Measurements from ENCODE around the gene EIPR1.
A peak's percentile ranks its signal among the peaks of the same experiment; 100 is the strongest.
"Not testable (repeated sequence)": the region's sequence is repeated elsewhere in the genome, so short reads cannot be mapped to it uniquely, and the experiment has no call there.

The EIPR1 gene

DNA sequence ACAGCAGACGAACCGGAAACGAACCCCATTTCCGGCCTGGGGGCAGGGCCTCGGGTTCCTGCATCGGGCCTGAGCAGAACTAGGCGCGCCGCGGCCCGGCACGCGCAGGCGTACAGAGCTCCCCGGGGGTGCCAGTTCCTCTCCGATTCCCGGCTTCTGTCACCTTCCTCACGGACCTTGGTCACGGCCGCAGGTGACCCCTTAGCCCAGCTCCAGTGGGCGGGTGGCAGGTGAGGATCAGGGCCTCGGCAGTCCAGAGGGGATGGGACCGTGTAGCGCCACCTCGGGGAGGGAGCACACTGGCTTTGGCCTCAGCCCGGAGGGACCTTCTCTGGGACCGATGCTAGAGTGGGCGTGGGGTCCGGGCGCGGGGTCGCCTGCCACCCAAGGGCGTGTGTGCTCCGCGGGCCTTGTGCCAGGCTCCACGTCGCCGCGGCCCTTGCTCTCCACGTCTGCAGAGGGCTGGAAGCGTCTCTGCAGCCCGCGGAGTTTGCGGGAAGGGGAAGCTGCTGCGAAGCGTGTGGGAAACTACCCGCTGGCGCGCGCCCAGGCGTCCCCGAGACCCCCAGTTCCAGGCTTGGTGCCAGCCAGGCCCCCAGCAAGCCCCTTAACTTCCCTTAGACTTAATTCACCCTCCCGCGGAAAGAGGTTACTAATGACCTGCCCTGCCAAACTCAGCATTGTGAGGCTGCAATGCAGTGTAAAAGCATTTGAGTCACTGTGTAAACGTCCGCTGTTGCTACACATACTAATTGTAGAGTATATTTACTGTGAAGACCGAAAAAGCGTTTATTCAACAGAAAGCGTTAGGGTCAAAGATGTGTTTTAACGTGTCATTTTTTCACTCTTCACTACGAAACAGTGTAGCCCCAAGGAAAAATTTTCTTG is 2.3 kb upstream of the EIPR1 start, which contains the start of gene TRAPPC12:
Gene TRAPPC12, plus strand, starts transcription at position 48 of the 888 bp plus-strand sequence. CDS start 7,930 bp downstream, outside the sequence.
- no peaks in the 10 kb centered on the region for H3K27me3 ChIP-seq (ENCODE audit: insufficient read depth, low read depth, severe bottlenecking)
- H3K9me3 ChIP-seq (ENCODE audit: severe bottlenecking), result no peaks in the 10 kb centered on the region
- peak within 1 kb of the TSS; percentile 80 for H3K4me3 ChIP-seq (ENCODE audit: low read depth, low read length)
- H3K36me3 ChIP-seq, result peaks cover 28% of the 10 kb centered on the region
- TF ChIP-seq, protein P1, sequence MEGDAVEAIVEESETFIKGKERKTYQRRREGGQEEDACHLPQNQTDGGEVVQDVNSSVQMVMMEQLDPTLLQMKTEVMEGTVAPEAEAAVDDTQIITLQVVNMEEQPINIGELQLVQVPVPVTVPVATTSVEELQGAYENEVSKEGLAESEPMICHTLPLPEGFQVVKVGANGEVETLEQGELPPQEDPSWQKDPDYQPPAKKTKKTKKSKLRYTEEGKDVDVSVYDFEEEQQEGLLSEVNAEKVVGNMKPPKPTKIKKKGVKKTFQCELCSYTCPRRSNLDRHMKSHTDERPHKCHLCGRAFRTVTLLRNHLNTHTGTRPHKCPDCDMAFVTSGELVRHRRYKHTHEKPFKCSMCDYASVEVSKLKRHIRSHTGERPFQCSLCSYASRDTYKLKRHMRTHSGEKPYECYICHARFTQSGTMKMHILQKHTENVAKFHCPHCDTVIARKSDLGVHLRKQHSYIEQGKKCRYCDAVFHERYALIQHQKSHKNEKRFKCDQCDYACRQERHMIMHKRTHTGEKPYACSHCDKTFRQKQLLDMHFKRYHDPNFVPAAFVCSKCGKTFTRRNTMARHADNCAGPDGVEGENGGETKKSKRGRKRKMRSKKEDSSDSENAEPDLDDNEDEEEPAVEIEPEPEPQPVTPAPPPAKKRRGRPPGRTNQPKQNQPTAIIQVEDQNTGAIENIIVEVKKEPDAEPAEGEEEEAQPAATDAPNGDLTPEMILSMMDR (IDR thresholded peaks at IDR 0.05; ENCODE audit: low read depth, low read length), result peak; percentile 84
- DNase-seq, result peak; percentile 98
- peak within 1 kb of the TSS; percentile 76 for H3K27ac ChIP-seq

DNA sequence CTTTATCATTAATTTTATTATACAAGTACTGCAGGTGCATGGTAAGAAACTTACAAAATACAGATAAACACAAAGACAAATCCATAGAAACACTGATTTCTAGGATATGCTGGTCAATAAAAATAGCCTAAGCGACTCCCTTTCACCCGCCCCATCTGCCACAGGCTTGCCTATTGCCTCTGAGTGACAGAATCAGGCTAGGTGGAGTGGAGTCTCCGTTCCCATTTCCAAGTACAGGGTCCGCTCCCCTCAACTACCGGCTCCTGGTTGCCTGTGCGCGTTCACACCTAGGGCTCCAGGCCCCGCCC is 1.7 kb upstream of the EIPR1 start:
- TF ChIP-seq, protein P1 (IDR thresholded peaks at IDR 0.05; ENCODE audit: low read depth, low read length), result no peak
- Histone ChIP-seq H3K36me3 (peaks cover 23% of the 10 kb centered on the region), H3K9me3 (ENCODE audit: severe bottlenecking) (no peaks in the 10 kb centered on the region), H3K4me3 (ENCODE audit: low read depth, low read length) (peak overlapping the region; percentile 80), H3K27ac (peak overlapping the region; percentile 76), H3K27me3 (ENCODE audit: insufficient read depth, low read depth, severe bottlenecking) (no peaks in the 10 kb centered on the region)
- no peak for DNase-seq

DNA sequence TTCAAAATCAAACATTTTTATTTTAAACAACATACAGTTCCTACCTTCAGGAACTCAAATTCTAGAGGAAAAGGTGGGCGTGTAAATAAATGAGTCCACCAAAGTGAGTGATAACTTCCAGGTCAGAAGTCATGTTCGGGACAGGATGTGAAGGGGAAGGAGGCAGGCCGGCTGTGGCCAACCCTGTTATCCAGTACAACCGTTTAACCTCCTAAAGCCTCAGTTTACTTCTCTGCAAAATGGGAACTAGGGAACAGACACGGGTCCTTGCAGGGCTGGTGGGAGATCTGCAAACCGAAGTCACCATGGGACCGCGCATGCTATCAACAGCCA is 373 bp downstream of the EIPR1 start:
- TF ChIP-seq, protein P1 (IDR thresholded peaks at IDR 0.05; ENCODE audit: low read depth, low read length), result no peak
- Histone ChIP-seq H3K27ac (peak overlapping the region; percentile 70), H3K27me3 (ENCODE audit: insufficient read depth, low read depth, severe bottlenecking) (no peaks in the 10 kb centered on the region), H3K36me3 (peaks cover 18% of the 10 kb centered on the region), H3K9me3 (ENCODE audit: severe bottlenecking) (no peaks in the 10 kb centered on the region), H3K4me3 (ENCODE audit: low read depth, low read length) (peak overlapping the region; percentile 74)
- DNase-seq, result no peak

DNA sequence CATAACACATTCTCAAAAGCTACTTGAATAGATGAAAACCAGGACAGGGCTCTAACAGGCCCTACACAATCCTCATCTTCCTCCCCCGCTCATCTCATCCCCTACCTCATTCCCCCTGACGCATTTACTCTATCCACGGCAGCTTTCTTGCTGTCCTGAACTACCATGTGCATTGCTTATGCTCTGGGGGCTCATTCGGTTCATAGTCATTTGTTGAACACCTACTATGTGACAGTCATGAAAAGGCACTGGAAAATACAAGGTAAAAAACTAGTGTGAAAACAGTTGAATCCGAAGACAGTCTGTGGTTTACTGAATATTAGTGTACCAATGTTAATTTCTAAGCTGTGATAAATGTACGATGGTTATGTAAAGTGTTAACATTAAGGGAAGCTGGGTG is 797 bp downstream of the EIPR1 start:
- no peak for DNase-seq
- H3K36me3 ChIP-seq, result peaks cover 16% of the 10 kb centered on the region
- H3K27ac ChIP-seq, result no peak overlapping the region; the same call in 1 of the 2 replicates
- H3K9me3 ChIP-seq (ENCODE audit: severe bottlenecking), result no peaks in the 10 kb centered on the region
- peak overlapping the region; percentile 74 for H3K4me3 ChIP-seq (ENCODE audit: low read depth, low read length)
- TF ChIP-seq, protein P1 (IDR thresholded peaks at IDR 0.05; ENCODE audit: low read depth, low read length), result no peak
- no peaks in the 10 kb centered on the region for H3K27me3 ChIP-seq (ENCODE audit: insufficient read depth, low read depth, severe bottlenecking)

DNA sequence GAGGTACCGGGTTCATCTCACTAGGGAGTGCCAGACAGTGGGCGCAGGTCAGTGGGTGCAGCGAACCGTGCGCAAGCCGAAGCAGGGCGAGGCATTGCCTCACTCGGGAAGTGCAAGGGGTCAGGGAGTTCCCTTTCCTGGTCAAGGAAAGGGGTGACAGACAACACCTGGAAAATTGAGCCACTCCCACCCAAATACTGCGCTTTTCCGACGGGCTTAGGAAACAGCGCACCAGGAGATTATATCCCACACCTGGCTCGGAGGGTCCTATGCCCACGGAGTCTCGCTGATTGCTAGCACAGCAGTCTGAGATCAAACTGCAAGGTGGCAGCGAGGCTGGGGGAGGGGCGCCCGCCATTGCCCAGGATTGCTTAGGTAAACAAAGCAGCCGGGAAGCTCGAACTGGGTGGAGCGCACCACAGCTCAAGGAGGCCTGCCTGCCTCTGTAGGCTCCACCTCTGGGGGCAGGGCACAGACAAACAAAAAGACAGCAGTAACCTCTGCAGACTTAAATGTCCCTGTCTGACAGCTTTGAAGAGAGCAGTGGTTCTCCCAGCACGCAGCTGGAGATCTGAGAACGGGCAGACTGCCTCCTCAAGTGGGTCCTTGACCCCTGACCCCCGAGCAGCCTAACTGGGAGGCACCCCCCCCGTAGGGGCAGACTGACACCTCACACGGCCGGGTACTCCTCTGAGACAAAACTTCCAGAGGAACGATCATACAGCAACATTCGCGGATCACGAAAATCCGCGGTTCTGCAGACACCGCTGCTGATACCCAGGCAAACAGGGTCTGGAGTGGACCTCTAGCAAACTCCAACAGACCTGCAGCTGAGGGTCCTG is 8.1 kb downstream of the EIPR1 start:
- not testable (repeated sequence) for H3K4me3 ChIP-seq (ENCODE audit: low read depth, low read length); H3K9me3 ChIP-seq (ENCODE audit: severe bottlenecking); H3K27me3 ChIP-seq (ENCODE audit: insufficient read depth, low read depth, severe bottlenecking); H3K36me3 ChIP-seq; H3K27ac ChIP-seq; DNase-seq

DNA sequence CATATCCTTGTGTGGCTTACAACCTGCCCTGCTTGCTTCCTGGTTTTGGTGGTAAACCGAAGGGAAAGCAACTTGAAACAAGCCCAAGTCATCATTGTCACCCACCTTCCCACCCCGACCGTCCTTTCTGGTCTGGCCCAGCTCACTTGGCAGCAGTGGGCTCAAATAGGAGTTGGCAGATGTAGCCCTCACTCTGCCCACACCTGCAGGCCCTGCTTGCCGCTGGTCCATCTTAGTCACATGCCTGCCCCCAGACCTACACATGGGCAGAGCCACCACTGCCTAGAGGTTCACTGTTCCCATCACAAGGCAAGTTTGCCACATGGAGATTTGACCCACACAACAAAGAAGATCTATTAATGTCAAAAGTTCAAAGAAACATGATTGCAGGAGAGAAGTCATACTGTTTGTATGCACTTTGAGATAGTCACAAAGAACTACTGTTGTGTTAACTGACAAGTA is 9.3 kb downstream of the EIPR1 start:
- Histone ChIP-seq H3K4me3 (ENCODE audit: low read depth, low read length) (no peak overlapping the region), H3K27ac (no peak overlapping the region), H3K36me3 (peaks cover 2% of the 10 kb centered on the region; the same call in 1 of the 2 replicates), H3K27me3 (ENCODE audit: insufficient read depth, low read depth, severe bottlenecking) (no peaks in the 10 kb centered on the region), H3K9me3 (ENCODE audit: severe bottlenecking) (no peaks in the 10 kb centered on the region)
- DNase-seq, result no peak
- TF ChIP-seq, protein P1 (IDR thresholded peaks at IDR 0.05; ENCODE audit: low read depth, low read length), result no peak

Data from WERI-Rb-1 (cell line).